ENCODE measurements around the gene SETBP1.

GRCh38 chr18:44696892-44697291 is 16.2 kb downstream of the SETBP1 start:
- TF ChIP-seq EP300 (IDR thresholded peaks at IDR 0.05; ENCODE audit: low read depth) (no peak), POLR2A (IDR thresholded peaks at IDR 0.05) (no peak), POLR2AphosphoS5 (IDR thresholded peaks at IDR 0.05) (no peak)
- TF ChIP-seq, protein P1, sequence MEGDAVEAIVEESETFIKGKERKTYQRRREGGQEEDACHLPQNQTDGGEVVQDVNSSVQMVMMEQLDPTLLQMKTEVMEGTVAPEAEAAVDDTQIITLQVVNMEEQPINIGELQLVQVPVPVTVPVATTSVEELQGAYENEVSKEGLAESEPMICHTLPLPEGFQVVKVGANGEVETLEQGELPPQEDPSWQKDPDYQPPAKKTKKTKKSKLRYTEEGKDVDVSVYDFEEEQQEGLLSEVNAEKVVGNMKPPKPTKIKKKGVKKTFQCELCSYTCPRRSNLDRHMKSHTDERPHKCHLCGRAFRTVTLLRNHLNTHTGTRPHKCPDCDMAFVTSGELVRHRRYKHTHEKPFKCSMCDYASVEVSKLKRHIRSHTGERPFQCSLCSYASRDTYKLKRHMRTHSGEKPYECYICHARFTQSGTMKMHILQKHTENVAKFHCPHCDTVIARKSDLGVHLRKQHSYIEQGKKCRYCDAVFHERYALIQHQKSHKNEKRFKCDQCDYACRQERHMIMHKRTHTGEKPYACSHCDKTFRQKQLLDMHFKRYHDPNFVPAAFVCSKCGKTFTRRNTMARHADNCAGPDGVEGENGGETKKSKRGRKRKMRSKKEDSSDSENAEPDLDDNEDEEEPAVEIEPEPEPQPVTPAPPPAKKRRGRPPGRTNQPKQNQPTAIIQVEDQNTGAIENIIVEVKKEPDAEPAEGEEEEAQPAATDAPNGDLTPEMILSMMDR (IDR thresholded peaks at IDR 0.05), result no peak
